Measurements from ENCODE around the gene NOC3L. TPM values are rescaled to one million over a fixed set of nuclear protein-coding genes. Genes with fewer than 3 reads are reported as not detected.

The NOC3L gene
- total RNA-seq, 3 donors from 2014 or later: 7.4 to 11.9 (median 10.2) TPM

- Histone ChIP-seq H3K4me3 (no peak overlapping the region), H3K36me3 (ENCODE audit: low read depth) (no peaks in the 10 kb centered on the region), H3K4me1 (ENCODE audit: low read depth) (no peaks in the 10 kb centered on the region), H3K9me3 (no peaks in the 10 kb centered on the region)
- intact Hi-C loops (cut with DNase I, micrococcal nuclease): no loop called here
- DNase-seq (no peak), ATAC-seq (no peak)
- TF ChIP-seq, protein P1, sequence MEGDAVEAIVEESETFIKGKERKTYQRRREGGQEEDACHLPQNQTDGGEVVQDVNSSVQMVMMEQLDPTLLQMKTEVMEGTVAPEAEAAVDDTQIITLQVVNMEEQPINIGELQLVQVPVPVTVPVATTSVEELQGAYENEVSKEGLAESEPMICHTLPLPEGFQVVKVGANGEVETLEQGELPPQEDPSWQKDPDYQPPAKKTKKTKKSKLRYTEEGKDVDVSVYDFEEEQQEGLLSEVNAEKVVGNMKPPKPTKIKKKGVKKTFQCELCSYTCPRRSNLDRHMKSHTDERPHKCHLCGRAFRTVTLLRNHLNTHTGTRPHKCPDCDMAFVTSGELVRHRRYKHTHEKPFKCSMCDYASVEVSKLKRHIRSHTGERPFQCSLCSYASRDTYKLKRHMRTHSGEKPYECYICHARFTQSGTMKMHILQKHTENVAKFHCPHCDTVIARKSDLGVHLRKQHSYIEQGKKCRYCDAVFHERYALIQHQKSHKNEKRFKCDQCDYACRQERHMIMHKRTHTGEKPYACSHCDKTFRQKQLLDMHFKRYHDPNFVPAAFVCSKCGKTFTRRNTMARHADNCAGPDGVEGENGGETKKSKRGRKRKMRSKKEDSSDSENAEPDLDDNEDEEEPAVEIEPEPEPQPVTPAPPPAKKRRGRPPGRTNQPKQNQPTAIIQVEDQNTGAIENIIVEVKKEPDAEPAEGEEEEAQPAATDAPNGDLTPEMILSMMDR (IDR thresholded peaks at IDR 0.05): no peak
Observed at GRCh38 chr10:94299417-94299816, 63.3 kb downstream of the NOC3L start.

- DNase-seq (no peak), ATAC-seq (no peak)
- H3K9me3 ChIP-seq: no peaks in the 10 kb centered on the region
- no peak overlapping the region for H3K4me3 ChIP-seq
- H3K36me3 ChIP-seq (ENCODE audit: low read depth): no peaks in the 10 kb centered on the region
- no peaks in the 10 kb centered on the region for H3K4me1 ChIP-seq (ENCODE audit: low read depth)
- intact Hi-C loops (cut with DNase I, micrococcal nuclease): no loop called here
- TF ChIP-seq, protein P1 (IDR thresholded peaks at IDR 0.05): no peak
Observed at GRCh38 chr10:94294168-94294567, 68.6 kb downstream of the NOC3L start.

DNA sequence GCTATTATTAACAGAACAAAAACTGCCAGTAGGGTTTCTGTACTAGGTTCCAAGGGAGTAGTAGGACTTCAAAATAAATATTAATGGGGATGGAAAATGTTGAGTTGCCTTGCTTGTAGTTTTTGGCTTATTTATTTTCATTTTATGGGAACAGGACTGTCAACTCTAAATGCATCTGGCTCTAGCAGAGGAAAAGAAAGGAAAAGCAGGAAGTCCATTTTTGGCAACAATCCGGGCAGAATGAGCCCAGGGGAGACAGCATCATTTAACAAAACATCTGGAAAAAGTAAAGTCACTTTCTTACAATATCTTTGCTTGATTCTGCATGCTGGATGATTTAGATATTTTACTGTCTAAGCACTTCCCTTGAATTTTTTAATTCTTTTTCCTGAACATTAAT is 69.4 kb downstream of the NOC3L start:
- DNase-seq (peak in 1 of 3 donors; percentile 11), ATAC-seq (no peak)
- Histone ChIP-seq H3K36me3 (ENCODE audit: low read depth) (no peaks in the 10 kb centered on the region), H3K9me3 (no peaks in the 10 kb centered on the region), H3K4me3 (no peak overlapping the region), H3K4me1 (ENCODE audit: low read depth) (no peaks in the 10 kb centered on the region)
- TF ChIP-seq, protein P1 (IDR thresholded peaks at IDR 0.05): no peak
- intact Hi-C loops (cut with DNase I, micrococcal nuclease): no loop called here

DNA sequence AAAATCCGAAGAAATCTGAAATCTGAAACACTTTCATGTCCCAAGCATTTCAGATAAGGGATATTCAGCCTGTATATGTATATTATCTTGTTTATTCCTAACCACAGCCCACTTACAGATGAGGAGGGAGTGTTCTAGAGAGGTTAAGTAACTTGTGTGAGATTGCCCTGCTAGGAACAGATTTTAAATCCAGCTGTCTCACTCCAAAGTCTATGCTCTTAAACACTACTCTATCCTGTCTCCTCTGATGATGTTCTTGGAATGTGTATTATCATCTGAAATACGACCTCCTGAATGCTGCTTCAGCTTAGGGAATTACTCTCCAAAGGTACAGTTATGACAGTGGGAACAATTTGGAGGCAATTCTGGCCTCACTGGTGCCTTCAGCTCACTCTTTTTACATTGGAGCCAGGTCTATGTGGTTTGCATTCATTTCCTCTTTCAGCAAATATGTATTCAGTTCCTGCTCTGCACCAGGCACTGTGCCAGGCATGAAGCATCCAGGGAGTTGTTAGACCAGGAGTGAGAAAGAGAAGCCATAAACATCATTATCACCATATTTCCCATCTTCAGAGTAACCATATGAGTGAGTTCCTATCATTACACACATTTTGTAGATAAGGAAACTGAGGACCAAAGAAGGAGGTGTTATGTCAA is 70.2 kb downstream of the NOC3L start:
- Histone ChIP-seq H3K4me3 (no peak overlapping the region), H3K9me3 (no peaks in the 10 kb centered on the region), H3K36me3 (ENCODE audit: low read depth) (no peaks in the 10 kb centered on the region), H3K4me1 (ENCODE audit: low read depth) (no peaks in the 10 kb centered on the region)
- TF ChIP-seq, protein P1 (IDR thresholded peaks at IDR 0.05): no peak
- peak; percentile 76 for ATAC-seq
- intact Hi-C loops (cut with DNase I, micrococcal nuclease): no loop called here
- peak in 2 of 3 donors; percentile 50 to 52 for DNase-seq

DNA sequence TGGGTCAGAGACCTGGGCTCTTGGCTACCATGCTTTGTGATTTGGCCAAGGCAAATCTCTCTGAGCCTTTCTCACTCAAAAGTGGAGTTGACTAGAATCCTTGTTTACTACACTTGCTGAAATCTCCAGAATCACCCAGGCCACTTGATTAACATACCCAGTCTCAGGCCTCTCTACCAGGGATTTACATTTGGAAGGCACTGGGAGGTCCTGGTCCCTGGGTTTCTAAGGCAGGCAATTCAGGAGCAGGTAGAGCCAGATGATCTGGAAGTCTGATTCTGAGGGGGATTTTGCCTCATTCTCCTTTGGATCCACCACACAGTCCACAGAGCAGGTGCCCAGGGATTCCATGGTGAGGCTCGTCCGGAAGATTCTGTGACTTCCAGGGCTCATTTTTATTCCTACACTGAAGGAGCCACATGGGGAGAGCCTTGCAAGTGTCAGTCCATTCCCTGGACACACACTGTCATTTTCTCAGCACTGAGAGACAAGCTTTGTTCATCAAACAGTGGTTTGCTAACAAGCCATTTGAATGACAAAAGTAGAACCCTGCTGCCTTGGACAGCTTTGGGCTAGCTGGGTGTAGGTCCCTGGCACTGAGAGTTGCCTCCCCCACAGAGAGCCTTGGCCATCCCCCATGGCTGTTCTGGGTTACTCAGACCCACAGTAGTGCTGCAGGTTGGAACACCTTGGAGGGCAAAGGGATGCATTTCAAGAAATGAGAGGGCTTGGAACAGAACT is 74.2 kb downstream of the NOC3L start:
- intact Hi-C loops (cut with DNase I, micrococcal nuclease): loop anchor here in 1 of 2 donors (10.0 kb wide), 1 partner anchor 156 kb away; no protein-coding TSS in a partner anchor
- Histone ChIP-seq H3K4me1 (ENCODE audit: low read depth) (no peaks in the 10 kb centered on the region), H3K36me3 (ENCODE audit: low read depth) (no peaks in the 10 kb centered on the region), H3K9me3 (no peaks in the 10 kb centered on the region), H3K4me3 (no peak overlapping the region)
- no peak for ATAC-seq
- DNase-seq: no peak
- TF ChIP-seq, protein P1 (IDR thresholded peaks at IDR 0.05): no peak
